GM18873 (cell line): ENCODE data around the gene GSTM4.
"Not testable (repeated sequence)": the region's sequence is repeated elsewhere in the genome, so short reads cannot be mapped to it uniquely, and the experiment has no call there.

ENCODE experiments used
- ATAC-seq: cut with Tn5 transposase; IDR thresholded peaks from one replicate; pipeline ENCODE4 v1.9.1; 2021; ENCODE audit warnings: mild to moderate bottlenecking, moderate library complexity, moderate number of reproducible peaks; ENCODE audit not compliant: unreplicated experiment, low FRiP score

Gene GSTM4

DNA sequence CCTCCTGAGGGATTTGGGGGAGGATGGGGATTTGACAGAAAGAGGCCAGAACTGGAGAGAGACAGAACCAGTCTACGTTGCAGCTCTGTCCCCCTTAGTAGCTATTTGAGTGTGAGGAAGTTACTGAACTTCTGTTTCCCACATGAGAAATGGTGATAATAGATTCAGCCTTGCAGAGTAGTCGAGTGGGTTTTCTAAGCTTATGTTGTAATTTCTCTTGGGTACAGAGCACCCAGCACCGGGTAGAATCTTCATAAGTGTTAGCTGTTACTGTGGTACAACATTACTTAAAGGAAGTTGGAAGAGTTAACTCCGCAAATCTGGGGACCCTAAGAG is 4.8 kb downstream of the GSTM4 start:
- ATAC-seq, result not testable (repeated sequence)

DNA sequence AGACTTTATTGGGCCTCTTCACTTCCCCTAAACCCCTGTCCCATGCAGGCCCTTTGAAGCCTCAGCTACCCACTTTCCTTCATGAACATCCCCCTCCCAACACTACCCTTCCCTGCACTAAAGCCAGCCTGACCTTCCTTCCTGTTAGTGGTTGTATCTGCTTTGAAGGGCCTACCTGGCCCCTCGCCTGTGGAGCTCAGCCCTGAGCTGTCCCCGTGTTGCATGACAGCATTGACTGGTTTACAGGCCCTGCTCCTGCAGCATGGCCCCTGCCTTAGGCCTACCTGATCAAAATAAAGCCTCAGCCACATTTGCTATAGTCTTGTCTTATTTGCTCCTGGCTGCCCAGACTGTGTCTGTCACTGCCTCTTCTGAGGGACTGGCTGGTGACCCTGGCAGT is 5.5 kb downstream of the GSTM4 start:
- no peak for ATAC-seq

DNA sequence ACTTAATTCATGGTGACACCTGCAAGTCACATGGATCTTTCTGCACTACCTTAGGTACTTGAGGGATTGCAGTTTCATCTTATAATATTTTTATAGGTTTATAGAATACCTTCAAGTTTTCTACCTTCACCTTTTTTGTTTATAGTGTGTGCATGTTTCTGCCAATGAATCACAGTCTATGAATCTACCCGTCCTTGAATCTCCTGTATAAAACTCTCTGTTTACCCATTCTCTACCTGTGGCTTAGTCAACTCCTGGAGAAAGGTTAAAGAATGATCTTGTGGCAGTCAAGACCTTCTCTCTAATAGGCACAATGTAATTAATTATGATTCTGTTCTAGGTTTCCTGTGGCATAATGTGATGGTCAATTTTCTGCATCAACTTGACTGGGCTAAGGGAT is 8.8 kb downstream of the GSTM4 start:
- ATAC-seq, result no peak

DNA sequence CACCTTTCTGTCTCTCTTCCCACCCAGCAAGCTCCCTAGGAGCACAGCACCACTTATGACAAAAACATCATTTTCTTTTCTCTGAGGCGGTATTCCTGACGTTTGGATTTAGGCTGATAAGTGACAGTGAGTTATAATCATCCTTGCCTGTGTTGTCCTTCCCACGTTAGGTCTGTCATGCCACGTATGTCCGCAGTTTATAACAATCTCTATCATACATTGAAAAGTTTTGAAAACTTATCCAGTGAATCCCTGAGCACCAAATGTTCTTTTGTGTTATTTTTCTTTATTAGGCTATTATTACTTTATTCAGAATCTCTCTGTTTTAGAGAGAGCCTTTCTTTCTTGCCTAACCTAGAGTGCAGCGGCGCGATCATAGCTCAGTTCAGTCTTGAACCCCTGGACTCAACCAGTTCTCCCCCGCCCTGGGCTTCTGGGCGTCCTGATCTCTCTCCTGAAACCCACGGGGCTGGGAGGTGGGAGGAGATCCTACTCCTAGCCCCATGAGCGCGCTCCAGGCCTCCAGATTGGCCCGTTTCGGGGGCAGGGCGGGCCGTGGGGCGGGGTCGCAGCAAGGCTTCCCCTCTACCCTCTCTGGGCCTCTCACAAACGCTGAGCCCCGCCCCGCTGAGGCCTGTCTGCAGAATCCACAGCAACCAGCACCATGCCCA is 11.7 kb downstream of the GSTM4 start, which contains the start of gene GSTM2:
Gene GSTM2 (plus strand): TSS at position 606 of the 671 bp plus-strand sequence. CDS start 59 bp downstream, at position 665.
- ATAC-seq, result no peak

DNA sequence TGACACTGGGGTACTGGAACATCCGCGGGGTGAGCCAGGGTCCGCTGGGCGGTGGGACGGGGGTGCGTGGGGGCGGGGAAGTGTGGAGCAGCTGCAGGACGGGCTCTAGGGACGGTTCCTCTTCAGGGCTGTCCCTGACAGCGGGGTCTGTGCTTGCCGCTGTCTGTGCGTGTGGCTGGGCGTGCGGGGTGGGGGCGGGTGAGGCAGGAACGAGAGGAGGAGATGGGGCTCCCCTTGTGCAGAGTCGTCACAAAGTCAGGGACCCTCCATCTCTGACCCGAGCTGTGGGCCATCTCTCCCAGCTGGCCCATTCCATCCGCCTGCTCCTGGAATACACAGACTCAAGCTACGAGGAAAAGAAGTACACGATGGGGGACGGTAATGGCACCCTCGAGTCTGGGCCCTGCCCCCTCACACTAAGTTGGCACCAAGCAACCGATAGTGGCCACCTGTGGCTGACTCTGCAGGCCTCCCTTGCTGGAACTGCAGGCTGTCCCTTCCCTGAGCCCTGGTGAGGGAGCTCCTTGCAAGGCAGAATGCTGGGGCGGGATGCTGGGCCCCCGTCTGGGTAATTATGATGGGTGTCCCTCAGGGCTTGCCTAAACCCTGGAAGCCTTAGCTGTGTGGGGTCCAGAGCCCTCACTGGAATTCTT is 12.3 kb downstream of the GSTM4 start:
- ATAC-seq, result no peak

DNA sequence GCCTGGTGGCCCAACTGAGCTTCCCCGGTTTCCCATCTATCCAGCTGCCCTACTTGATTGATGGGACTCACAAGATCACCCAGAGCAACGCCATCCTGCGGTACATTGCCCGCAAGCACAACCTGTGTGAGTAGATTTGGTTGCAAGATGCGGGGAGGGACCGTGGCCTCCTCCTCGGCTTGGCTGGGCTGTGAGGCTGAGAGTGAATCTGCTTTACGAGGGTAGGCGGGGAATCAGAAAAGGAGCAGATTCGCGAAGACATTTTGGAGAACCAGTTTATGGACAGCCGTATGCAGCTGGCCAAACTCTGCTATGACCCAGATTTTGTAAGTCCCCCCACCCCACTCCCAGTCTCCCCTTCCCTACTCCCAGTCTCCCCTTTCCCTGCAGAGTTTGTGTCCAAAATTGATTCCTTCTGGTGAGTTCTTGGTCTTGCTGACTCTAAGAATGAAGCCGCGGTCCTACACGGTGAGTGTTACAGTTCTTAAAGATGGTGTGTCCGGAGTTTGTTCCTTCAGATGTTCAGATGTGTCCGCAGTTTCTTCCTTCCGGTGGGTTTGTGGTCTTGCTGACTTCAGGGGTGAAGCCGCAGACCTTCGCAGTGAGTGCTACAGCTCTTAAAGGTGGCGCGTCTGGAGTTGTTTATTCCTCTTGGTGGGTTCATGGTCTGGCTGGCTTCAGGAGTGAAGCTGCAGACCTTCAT is 13.5 kb downstream of the GSTM4 start:
- no peak for ATAC-seq

DNA sequence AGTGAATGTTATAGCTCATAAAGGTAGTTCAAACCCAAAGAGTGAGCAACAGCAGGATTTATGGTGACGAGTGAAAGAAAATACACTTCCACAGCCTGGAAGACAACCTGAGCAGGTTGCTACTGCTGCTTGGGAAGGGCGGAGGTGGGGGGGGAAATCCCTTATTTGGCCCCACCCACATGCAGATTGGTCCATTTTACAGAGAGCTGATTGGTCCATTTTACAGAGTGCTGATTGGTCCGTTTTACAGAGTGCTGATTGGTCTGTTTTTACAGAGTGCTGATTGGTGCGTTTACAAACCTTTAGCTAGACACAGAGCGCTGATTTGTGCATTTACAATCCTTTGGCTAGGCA is 14.0 kb downstream of the GSTM4 start:
- ATAC-seq, result not testable (repeated sequence)

DNA sequence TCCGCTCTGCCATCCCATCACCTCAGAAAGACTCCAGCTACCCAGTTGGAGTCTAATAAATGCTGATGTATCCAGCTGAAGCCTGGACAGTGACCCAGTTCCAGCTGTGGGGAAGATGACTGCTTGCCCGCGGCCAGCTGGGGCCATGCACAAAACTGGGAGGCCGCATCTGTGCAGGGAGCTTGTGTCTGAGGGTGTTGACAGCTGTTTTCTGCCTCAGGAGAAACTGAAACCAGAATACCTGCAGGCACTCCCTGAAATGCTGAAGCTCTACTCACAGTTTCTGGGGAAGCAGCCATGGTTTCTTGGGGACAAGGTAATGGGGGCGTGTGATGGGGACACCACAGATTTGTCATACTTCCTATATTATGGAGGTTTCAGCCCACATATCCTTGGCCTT is 15.2 kb downstream of the GSTM4 start:
- ATAC-seq, result no peak

DNA sequence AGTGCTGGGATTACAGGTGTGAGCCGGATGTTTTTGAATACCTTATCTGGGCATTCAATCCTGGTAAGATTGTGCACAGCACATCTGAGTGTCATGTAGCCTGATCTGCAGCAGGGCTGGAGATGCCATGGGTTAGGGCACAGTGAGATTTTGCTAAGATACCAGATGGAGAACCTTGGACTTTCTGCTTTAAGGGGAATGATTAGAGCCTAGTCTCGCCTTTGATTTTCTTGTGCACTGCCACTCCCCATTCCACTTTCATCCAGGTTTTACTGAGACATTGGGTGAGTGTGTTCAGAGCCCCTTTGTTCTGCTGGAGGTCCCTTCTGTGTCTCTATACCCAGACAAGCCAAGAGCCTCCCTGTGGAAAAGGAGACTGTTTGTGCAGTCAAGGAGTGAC is 18.0 kb downstream of the GSTM4 start:
- ATAC-seq, result not testable (repeated sequence)

DNA sequence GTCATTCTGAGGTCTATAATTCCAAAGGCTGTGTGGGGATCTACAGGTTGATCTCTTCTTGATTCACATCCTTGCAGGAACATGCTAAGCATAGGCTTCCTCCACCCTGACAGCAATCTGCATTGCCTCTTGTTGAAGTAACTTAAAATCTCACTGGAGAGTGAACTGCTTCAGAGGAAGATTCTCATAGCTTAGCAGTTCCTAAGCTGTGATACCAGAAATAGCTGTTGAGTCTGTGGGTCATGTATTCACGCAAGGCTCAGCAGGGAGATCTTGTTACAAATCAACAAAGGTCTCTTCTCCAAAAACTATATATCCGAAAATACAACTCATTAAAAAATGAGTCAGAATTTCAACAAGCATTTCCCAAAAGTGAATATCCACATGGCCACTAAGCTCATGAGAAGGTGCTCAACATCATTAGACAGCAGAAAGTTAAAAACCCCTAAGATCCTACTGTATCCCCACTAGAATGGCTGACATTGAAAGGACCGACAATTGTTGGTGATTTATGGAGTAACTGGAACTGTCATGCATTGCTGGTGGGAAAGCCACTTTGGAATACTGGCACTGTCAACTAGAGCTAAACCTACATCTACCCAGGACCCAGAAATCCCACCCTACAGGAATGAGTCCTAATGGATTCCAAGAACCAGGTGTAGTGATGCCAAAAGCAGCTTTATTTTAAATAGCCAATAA is 20.9 kb downstream of the GSTM4 start:
- not testable (repeated sequence) for ATAC-seq

DNA sequence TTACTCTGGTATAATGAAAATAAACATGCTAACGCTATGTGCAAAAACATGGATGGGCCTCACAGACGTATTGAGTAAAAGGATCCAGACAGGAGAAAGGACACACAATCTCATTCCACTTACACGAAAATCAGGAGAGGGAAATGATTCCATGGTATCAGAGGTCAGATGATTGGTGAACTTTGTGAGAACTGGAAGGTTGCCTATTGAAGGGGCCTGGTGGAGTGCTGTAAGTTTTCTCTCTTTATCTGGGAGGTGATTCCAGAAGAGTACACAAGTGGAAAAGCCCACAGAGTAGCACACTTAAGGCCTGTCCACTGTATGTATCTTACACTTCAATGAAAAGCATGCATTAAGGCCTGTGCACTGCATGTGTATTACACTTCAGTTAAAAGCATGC is 21.6 kb downstream of the GSTM4 start:
- no peak for ATAC-seq

DNA sequence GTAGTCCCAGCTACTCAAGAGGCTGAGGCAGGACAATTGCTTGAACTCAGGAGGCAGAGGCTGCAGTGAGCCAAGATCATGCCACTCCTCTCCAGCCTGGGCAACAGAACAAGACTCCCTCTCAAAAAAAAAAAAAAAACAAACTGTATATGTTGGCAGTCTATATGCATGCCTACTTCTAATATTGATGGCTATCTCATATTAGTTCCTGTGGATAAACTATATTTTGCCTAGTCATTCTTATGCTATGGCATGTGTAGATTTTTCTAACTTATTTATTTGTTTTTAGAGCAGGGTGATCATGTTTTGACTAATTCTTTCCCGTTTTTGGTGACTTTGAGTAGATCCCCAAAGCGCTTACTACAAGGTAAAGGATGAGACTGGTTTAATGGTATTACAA is 22.7 kb downstream of the GSTM4 start:
- ATAC-seq, result not testable (repeated sequence)

DNA sequence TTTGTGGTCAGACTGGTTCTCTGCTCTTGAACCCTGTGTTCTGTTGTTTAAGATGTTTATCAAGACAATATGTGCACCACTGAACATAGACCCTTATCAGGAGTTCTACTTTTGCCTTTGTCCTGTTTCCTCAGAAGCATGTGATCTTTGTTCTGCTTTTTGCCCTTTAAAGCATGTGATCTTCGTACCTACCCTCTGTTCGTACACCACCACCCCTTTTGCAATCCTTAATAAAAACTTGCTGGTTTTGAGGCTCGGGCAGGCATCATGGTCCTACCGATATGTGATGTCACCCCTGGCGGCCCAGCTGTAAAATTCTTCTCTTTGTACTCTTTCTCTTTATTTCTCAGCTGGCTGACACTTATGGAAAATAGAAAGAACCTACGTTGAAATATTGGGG is 28.9 kb downstream of the GSTM4 start:
- ATAC-seq, result not testable (repeated sequence)

DNA sequence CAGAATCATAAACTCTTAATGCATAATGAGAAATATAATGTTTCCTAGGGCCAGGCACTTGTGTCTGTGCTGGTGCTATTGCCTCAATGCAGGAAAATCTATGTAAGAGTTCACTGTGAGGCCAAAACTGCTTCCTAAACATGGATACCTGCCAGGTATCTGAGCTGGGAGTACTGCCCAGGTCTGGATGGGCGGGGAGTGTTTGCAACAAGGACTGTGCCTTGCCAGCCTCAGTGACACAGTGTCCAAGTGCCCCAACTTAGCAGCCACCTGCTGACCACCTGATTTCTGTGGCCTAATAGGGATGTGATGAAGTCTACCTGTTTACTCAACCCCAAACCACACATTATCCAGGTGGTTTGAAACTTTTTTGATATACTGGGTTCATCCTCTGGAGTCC is 29.5 kb downstream of the GSTM4 start:
- ATAC-seq, result not testable (repeated sequence)

DNA sequence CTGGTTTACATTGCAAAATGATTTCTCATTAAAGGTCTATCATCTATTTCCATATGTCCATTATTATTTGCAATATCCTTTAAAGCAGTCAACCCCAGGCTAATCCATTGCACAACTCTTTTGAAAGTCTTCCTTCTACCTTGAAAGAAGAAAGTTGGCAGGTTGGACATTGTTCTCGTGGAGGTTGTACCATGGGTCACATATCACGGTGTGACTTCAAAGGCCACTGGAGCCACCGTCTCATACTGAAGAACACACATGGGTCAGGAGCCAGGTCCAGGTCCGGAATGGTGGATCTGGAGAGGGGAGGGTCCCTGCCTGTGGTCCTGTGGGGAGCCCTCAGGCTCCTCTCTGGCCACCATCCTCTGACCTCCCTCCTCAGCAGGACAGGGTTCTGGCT is 30.0 kb downstream of the GSTM4 start:
- ATAC-seq, result not testable (repeated sequence)

DNA sequence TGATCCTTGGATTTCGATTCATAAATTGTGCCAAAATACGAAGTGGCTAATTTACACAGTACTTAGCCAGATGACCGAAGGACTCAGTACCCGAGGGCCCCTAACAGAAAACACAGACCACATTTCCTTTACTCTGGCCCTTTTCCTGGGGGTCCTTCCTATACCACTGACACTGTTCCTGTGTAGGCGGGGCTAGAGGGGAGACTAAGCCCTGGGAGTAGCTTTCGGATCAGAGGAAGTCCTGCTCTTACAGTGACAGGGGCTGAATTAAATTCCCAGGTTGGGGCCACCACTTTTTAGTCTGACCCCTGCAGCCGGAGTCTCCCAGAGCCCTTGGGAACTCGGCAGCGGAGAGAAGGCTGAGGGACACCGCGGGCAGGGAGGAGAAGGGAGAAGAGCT is 31.2 kb downstream of the GSTM4 start:
- not testable (repeated sequence) for ATAC-seq

DNA sequence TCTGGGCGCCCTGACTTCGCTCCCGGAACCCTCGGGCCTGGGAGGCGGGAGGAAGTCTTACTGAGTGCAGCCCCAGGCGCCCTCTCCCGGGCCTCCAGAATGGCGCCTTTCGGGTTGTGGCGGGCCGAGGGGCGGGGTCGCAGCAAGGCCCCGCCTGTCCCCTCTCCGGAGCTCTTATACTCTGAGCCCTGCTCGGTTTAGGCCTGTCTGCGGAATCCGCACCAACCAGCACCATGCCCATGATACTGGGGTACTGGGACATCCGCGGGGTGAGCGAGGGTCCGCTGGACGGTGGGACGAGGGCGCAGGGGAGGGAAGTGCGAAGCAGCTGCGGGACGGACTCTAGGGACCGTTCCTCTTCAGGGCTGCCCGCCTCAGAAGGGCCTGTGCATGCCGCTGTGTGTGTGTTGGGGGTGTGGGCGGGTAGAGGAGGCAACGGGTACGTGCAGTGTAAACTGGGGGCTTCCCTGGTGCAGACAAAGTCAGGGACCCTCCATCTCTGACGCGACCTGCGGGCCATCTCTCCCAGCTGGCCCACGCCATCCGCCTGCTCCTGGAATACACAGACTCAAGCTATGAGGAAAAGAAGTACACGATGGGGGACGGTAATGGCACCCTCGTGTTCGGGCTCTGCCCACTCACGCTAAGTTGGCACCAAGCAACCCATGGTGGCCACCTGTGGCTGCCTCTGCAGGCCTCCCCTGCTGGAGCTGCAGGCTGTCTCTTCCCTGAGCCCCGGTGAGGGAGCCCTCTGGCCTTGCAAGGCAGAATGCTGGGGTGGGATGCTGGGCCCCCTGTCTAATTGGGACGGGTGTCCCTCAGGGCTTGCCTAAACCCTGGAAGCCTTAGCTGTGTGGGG is 32.0 kb downstream of the GSTM4 start, which contains the start of gene GSTM1:
Gene GSTM1 (plus strand): TSS at position 177 of the 859 bp plus-strand sequence. CDS start 57 bp downstream, at position 234.
- ATAC-seq, result peak; percentile 94

DNA sequence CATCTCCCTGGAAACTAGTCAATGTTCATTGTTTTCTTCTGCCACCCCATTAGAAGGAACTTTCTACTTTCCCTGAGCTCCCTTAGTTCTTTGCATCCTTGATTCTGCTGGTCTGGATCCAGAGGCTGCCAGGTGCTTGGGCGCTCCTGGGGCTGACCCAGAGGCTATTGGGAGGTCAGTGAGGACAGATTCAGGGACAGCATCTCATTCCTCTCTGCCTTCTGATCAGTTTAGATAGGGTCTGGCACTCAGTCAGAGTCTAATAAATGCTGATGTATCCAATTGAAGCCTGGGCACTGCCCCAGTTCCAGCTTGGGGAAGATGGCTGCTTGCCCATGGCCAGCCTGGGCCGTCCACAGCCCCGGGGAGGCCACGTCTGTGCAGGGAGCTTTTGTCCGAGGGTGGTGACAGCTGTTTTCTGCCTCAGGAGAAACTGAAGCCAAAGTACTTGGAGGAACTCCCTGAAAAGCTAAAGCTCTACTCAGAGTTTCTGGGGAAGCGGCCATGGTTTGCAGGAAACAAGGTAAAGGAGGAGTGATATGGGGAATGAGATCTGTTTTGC is 34.0 kb downstream of the GSTM4 start:
- no peak for ATAC-seq

DNA sequence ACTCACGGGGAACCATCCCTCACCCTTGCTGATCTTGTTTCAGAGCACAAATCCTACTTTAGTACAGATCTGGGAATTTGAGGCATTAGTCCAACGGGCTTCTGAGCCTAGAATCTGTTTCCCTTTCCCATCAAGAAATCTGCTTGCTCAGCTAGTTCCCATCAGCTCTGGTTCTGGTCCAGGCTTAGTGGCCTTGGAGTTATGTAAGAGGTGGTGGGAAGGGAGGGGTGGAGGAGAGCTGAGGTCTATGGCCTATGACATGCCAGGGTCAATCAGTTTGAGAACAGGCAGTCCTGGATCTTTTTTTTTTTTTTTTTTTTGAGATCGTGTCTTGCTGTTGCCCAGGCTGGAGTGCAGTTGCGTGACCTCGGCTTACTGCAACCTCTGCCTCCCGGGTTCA is 35.9 kb downstream of the GSTM4 start:
- ATAC-seq, result no peak

DNA sequence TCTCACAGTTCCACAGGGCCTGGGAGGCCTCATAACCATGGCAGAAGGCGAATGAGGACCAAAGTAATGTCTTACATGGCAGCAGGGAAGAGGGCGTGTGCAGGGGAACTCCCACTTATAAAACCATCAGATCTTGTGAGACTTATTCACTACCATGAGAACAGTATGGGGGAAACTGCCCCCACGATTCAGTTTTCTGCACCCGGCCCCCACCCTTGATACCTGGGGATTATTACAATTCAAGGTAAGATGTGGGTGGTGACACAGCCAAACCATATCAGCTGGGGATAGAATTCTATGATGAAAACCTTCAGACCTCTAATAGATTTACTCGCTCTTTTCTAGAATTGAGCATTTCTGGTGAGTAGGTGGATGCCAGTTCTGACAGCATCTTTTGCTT is 38.5 kb downstream of the GSTM4 start:
- ATAC-seq, result not testable (repeated sequence)
